HepG2 (cell line): ENCODE data around the gene SLC13A3. TPM values are rescaled to one million over a fixed set of nuclear protein-coding genes. Genes with fewer than 3 reads are reported as not detected.

ENCODE experiments used
- CHD2 ChIP-seq: IDR thresholded peaks from 2 replicates; pipeline ENCODE4 v1.6.1; 2011; ENCODE audit warnings: low read depth, low read length, improper control_type of control experiment
- DNMT3B ChIP-seq: conservative IDR thresholded peaks from 2 replicates; pipeline ENCODE4 v1.6.1; 2016; ENCODE audit warnings: missing biosample characterization, control low read depth
- EP300 ChIP-seq, 3 experiments: sonication (generic) in 1 of 3; formaldehyde crosslinking in 1 of 3; IDR thresholded peaks; 2 replicates each; pipeline versions ENCODE4 v1.5.1 to v1.6.1; 2011 to 2020; ENCODE audit warnings: low read depth in 2 of 3, low read length in 2 of 3, borderline replicate concordance in 1 of 3, improper control_type of control experiment in 1 of 3, mild to moderate bottlenecking in 1 of 3, missing genetic modification reagents in 1 of 3, moderate library complexity in 1 of 3
- FOXK2 ChIP-seq: fragments of 450-650 bp; IDR thresholded peaks from 2 replicates; pipeline ENCODE4 v1.6.1; 2016
- GATA4 ChIP-seq: sonication (generic); IDR thresholded peaks from 2 replicates; pipeline ENCODE4 v1.6.1; 2016; ENCODE audit warnings: antibody characterized with exemption, low read depth, borderline replicate concordance
- GATAD2A ChIP-seq: IDR thresholded peaks from 2 replicates; pipeline ENCODE4 v1.6.1; 2016
- IRF9 ChIP-seq: sonication (generic); formaldehyde crosslinking; IDR thresholded peaks from 2 replicates; pipeline ENCODE4 v1.8.0; 2022; ENCODE audit warnings: missing genetic modification reagents, mild to moderate bottlenecking, borderline replicate concordance
- KDM5B ChIP-seq: sonication (generic); formaldehyde crosslinking; IDR thresholded peaks from 2 replicates; pipeline ENCODE4 v1.4.0; 2020; ENCODE audit warnings: missing genetic modification reagents, mild to moderate bottlenecking, borderline replicate concordance
- KLF12 ChIP-seq: sonication (generic); formaldehyde crosslinking; IDR thresholded peaks from 2 replicates; pipeline ENCODE4 v1.4.0; 2020; ENCODE audit warnings: missing genetic modification reagents, borderline replicate concordance
- NONO ChIP-seq, 2 experiments: fragments of 450-650 bp in 1 of 2; sonication (generic) in 1 of 2; formaldehyde crosslinking in 1 of 2; IDR thresholded peaks in 1 of 2; conservative IDR thresholded peaks in 1 of 2; 2 replicates each; pipeline versions ENCODE4 v1.6.1 to v1.8.0; 2017 to 2022; ENCODE audit warnings: mild to moderate bottlenecking in 1 of 2, missing genetic modification reagents in 1 of 2, moderate library complexity in 1 of 2
- PHB2 ChIP-seq: fragments of 450-650 bp; IDR thresholded peaks from 2 replicates; pipeline ENCODE4 v1.6.1; 2018; ENCODE audit not compliant: partially characterized antibody
- PRPF4 ChIP-seq: fragments of 200-400 bp; formaldehyde crosslinking; IDR thresholded peaks from 2 replicates; pipeline ENCODE4 v1.6.1; 2016; ENCODE audit warnings: low read length, low read depth; ENCODE audit not compliant: poor library complexity, severe bottlenecking
- RCOR2 ChIP-seq: IDR thresholded peaks from 2 replicates; pipeline ENCODE4 v1.6.1; 2016; ENCODE audit warnings: missing biosample characterization, missing genetic modification reagents
- REL ChIP-seq: sonication (generic); formaldehyde crosslinking; conservative IDR thresholded peaks from 2 replicates; pipeline ENCODE4 v1.8.0; 2022; ENCODE audit warnings: mild to moderate bottlenecking, missing genetic modification reagents, moderate library complexity
- STAG1 ChIP-seq: sonication (generic); formaldehyde crosslinking; IDR thresholded peaks from 2 replicates; pipeline ENCODE4 v1.4.0; 2020; ENCODE audit warnings: missing genetic modification reagents
- TRAFD1 ChIP-seq: sonication (generic); formaldehyde crosslinking; IDR thresholded peaks from 2 replicates; pipeline ENCODE4 v1.5.1; 2020; ENCODE audit warnings: missing genetic modification reagents, mild to moderate bottlenecking, borderline replicate concordance
- ZMYM2 ChIP-seq: sonication (generic); formaldehyde crosslinking; IDR thresholded peaks from 2 replicates; pipeline ENCODE4 v1.8.0; 2022; ENCODE audit warnings: mild to moderate bottlenecking, missing genetic modification reagents
- ZMYM4 ChIP-seq: sonication (generic); formaldehyde crosslinking; IDR thresholded peaks from 2 replicates; pipeline ENCODE4 v1.8.1; 2023; ENCODE audit warnings: mild to moderate bottlenecking, missing genetic modification reagents
- ZNF142 ChIP-seq: sonication (generic); formaldehyde crosslinking; IDR thresholded peaks from 2 replicates; pipeline ENCODE4 v1.4.0; 2020; ENCODE audit warnings: missing genetic modification reagents
- ZNF225 ChIP-seq: sonication (generic); formaldehyde crosslinking; IDR thresholded peaks from 2 replicates; pipeline ENCODE4 v1.4.0; 2020; ENCODE audit warnings: mild to moderate bottlenecking, missing genetic modification reagents
- ZNF792 ChIP-seq: IDR thresholded peaks from 2 replicates; pipeline ENCODE4 v1.6.1; 2016
- ZSCAN31 ChIP-seq: sonication (generic); formaldehyde crosslinking; IDR thresholded peaks from 2 replicates; pipeline ENCODE4 v1.5.0; 2020; ENCODE audit warnings: low read depth, mild to moderate bottlenecking, missing genetic modification reagents
- polyA plus RNA-seq, 8 experiments: library from polyadenylated mRNA; depleted of rRNA in 3 of 8; stranded (reverse) in 7 of 8; unstranded in 1 of 8; fragments of >200 nt; fragmentation: Illumina TruSeq in 4 of 8; extraction: Trizol in 4 of 8; gene quantifications; 2 replicates each; pipeline versions ENCODE4 v1.2.1 to v1.2.3, GENCODE V29; 2011 to 2016; ENCODE audit warnings: low read depth in 4 of 8, missing spikeins in 1 of 8, mixed read lengths in 1 of 8; ENCODE audit not compliant: insufficient read depth in 1 of 8
- total RNA-seq, 5 experiments: library from RNA; depleted of rRNA; stranded (reverse); fragments of >200 nt; fragmentation: Illumina TruSeq; extraction: Trizol; gene quantifications; 2 replicates each; pipeline ENCODE4 v1.2.3, GENCODE V29; 2016; ENCODE audit warnings: low read depth in 1 of 5

SLC13A3 gene
- total and polyA plus RNA-seq, 2 of the 13 experiments (the other 11 are each of a cell fraction or from before 2014, with no cell fraction given): 66.5 to 76.0 TPM

DNA sequence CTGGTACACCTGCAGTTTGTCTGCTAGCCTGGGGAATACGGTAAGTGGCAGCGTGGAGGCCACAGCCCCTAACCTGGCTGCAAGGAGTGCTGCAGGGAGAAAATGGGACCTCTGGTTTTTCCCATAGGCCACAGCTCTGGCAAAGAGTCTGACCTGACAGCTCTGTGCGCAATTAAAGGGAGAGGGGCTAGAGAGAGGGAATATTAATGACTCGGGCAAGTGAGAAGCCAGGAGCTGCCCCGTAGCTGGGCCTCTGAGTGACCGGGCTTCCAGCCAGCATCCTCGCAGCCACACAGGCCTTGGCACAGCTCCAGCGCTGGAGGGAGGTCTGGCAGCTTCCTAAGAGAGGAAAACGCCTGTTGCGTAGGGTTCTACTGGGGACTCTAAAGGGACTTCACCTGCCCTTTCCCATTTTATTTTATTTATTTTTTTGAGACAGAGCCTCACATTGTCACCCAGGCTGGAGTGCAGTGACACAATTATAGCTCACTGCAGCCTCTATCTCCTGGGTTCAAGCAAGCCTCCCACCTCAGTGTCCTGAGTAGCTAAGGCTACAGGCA lies 82.6 kb downstream of the SLC13A3 start (continued):
- no peak for TF ChIP-seq ZNF142 (CRISPR knock-in tag)
- no peak for TF ChIP-seq CHD2
- no peak for TF ChIP-seq ZMYM2
- peak; percentile 81; the same call in 1 of the 2 replicates for TF ChIP-seq TRAFD1
- TF ChIP-seq STAG1: peak; percentile 7; the same call in 1 of the 2 replicates
- TF ChIP-seq GATAD2A (CRISPR knock-in tag): peak; percentile 51
- no peak for TF ChIP-seq PHB2
- no peak for TF ChIP-seq KLF12 (CRISPR knock-in tag)
- TF ChIP-seq ZNF792: peak; percentile 30; the same call in 1 of the 2 replicates
- TF ChIP-seq ZSCAN31 (CRISPR knock-in tag): 0 out of 2 replicates have a peak, but pooled peaks have one; percentile 44
- no peak for TF ChIP-seq RCOR2
- no peak for TF ChIP-seq GATA4
- peak in 1 of 2 experiments; percentile 17; a peak in 1 of 4 replicates for TF ChIP-seq EP300 (IDR thresholded peaks at IDR 0.05; ENCODE audit: low read depth in 2 of 2, low read length in 2 of 2)
- TF ChIP-seq EP300 (CRISPR knock-in tag; IDR thresholded peaks at IDR 0.05; ENCODE audit: borderline replicate concordance): no peak
- TF ChIP-seq KDM5B (CRISPR knock-in tag): peak; percentile 65; the same call in 1 of the 2 replicates
- no peak for TF ChIP-seq FOXK2
- no peak for TF ChIP-seq PRPF4
- peak; percentile 28; the same call in 1 of the 2 replicates for TF ChIP-seq ZMYM4
- TF ChIP-seq REL (CRISPR knock-in tag): no peak
- TF ChIP-seq NONO (IDR thresholded peaks at IDR 0.05): no peak
- peak; percentile 54; the same call in 1 of the 2 replicates for TF ChIP-seq NONO (CRISPR knock-in tag; conservative IDR thresholded peaks at IDR 0.05)
- TF ChIP-seq DNMT3B (CRISPR knock-in tag): 0 out of 2 replicates have a peak, but pooled peaks have one; percentile 52
- TF ChIP-seq IRF9 (CRISPR knock-in tag): peak; percentile 75; the same call in 1 of the 2 replicates
- TF ChIP-seq ZNF225 (CRISPR knock-in tag): 0 out of 2 replicates have a peak, but pooled peaks have one; percentile 34
